HepG2 (cell line): ENCODE measurements around the gene RSPH9. TPM values are rescaled to one million over a fixed set of nuclear protein-coding genes. Genes with fewer than 3 reads are reported as not detected.
A peak's percentile ranks its signal among the peaks of the same experiment; 100 is the strongest.

Experiments
- ARHGAP35 ChIP-seq: sonication (generic); formaldehyde crosslinking; IDR thresholded peaks from 2 replicates; pipeline ENCODE4 v1.9.0; 2022; ENCODE audit warnings: mild to moderate bottlenecking, inconsistent platforms, moderate library complexity, missing genetic modification reagents, borderline replicate concordance
- FOXK1 ChIP-seq: sonication (generic); formaldehyde crosslinking; IDR thresholded peaks from 2 replicates; pipeline ENCODE4 v1.4.0; 2020; ENCODE audit warnings: low read depth, missing genetic modification reagents, borderline replicate concordance
- HMGXB3 ChIP-seq: sonication (generic); formaldehyde crosslinking; IDR thresholded peaks from 2 replicates; pipeline ENCODE4 v1.4.0; 2020; ENCODE audit warnings: missing genetic modification reagents, borderline replicate concordance
- NFYC ChIP-seq: IDR thresholded peaks from 2 replicates; pipeline ENCODE4 v1.6.1; 2016; ENCODE audit warnings: missing genetic modification reagents, missing compliant biosample characterization
- POGK ChIP-seq: sonication (generic); formaldehyde crosslinking; conservative IDR thresholded peaks from 2 replicates; pipeline ENCODE4 v1.8.0; 2022; ENCODE audit warnings: mild to moderate bottlenecking, moderate library complexity, missing genetic modification reagents
- PTBP1 ChIP-seq: fragments of 200-400 bp; formaldehyde crosslinking; IDR thresholded peaks from 2 replicates; pipeline ENCODE4 v1.6.1; 2018; ENCODE audit warnings: low read length, low read depth; ENCODE audit not compliant: poor library complexity, severe bottlenecking
- RBFOX2 ChIP-seq: fragments of 200-400 bp; formaldehyde crosslinking; IDR thresholded peaks from 2 replicates; pipeline ENCODE4 v1.6.1; 2017; ENCODE audit warnings: low read depth, mild to moderate bottlenecking, low read length
- SKIL ChIP-seq: sonication (generic); formaldehyde crosslinking; IDR thresholded peaks from 2 replicates; pipeline ENCODE4 v1.8.0; 2022; ENCODE audit warnings: missing genetic modification reagents, mild to moderate bottlenecking, moderate library complexity, borderline replicate concordance
- TCF7 ChIP-seq: sonication (generic); IDR thresholded peaks from 2 replicates; pipeline ENCODE4 v1.6.1; 2016; ENCODE audit warnings: antibody characterized with exemption, low read depth
- TCF7L2 ChIP-seq: IDR thresholded peaks from 2 replicates; pipeline ENCODE4 v1.6.1; 2011; ENCODE audit warnings: mild to moderate bottlenecking, low read depth, low read length, moderate library complexity
- ZBTB20 ChIP-seq: sonication (generic); formaldehyde crosslinking; IDR thresholded peaks from 2 replicates; pipeline ENCODE4 v1.8.1; 2023; ENCODE audit warnings: missing genetic modification reagents, low read depth, mild to moderate bottlenecking, borderline replicate concordance
- ZBTB43 ChIP-seq: sonication (generic); formaldehyde crosslinking; conservative IDR thresholded peaks from 2 replicates; pipeline ENCODE4 v1.4.0; 2020; ENCODE audit warnings: missing genetic modification reagents
- ZFP90 ChIP-seq: sonication (generic); formaldehyde crosslinking; IDR thresholded peaks from 2 replicates; pipeline ENCODE4 v1.8.0; 2022; ENCODE audit warnings: missing genetic modification reagents, mild to moderate bottlenecking, inconsistent platforms, borderline replicate concordance
- ZNF276 ChIP-seq: sonication (generic); formaldehyde crosslinking; IDR thresholded peaks from 2 replicates; pipeline ENCODE4 v1.4.0; 2020; ENCODE audit warnings: mild to moderate bottlenecking, low read depth, missing genetic modification reagents
- ZNF790 ChIP-seq: sonication (generic); formaldehyde crosslinking; IDR thresholded peaks from 2 replicates; pipeline ENCODE4 v1.8.0; 2022; ENCODE audit warnings: missing genetic modification reagents, mild to moderate bottlenecking, borderline replicate concordance
- polyA plus RNA-seq, 8 experiments: library from polyadenylated mRNA; depleted of rRNA in 3 of 8; stranded (reverse) in 7 of 8; unstranded in 1 of 8; fragments of >200 nt; fragmentation: Illumina TruSeq in 4 of 8; extraction: Trizol in 4 of 8; gene quantifications; 2 replicates each; pipeline versions ENCODE4 v1.2.1 to v1.2.3, GENCODE V29; 2011 to 2016; ENCODE audit warnings: low read depth in 4 of 8, missing spikeins in 1 of 8, mixed read lengths in 1 of 8; ENCODE audit not compliant: insufficient read depth in 1 of 8
- total RNA-seq, 5 experiments: library from RNA; depleted of rRNA; stranded (reverse); fragments of >200 nt; fragmentation: Illumina TruSeq; extraction: Trizol; gene quantifications; 2 replicates each; pipeline ENCODE4 v1.2.3, GENCODE V29; 2016; ENCODE audit warnings: low read depth in 1 of 5

The RSPH9 gene
- total and polyA plus RNA-seq, 2 of the 13 experiments (the other 11 are each of a cell fraction or from before 2014, with no cell fraction given), result 0.04 TPM; not detected in 1

- no peak; the same call in 1 of the 2 replicates for TF ChIP-seq HMGXB3 (CRISPR knock-in tag)
- TF ChIP-seq ZBTB20 (CRISPR knock-in tag), result peak; percentile 71; the same call in 1 of the 2 replicates
- peak; percentile 32; the same call in 1 of the 2 replicates for TF ChIP-seq ARHGAP35 (CRISPR knock-in tag)
- no peak for TF ChIP-seq TCF7L2
- peak; percentile 63 for TF ChIP-seq NFYC
- peak; percentile 75 for TF ChIP-seq ZNF790 (CRISPR knock-in tag)
- TF ChIP-seq SKIL (CRISPR knock-in tag), result peak; percentile 35; the same call in 1 of the 2 replicates
- peak; percentile 91 for TF ChIP-seq FOXK1 (CRISPR knock-in tag)
- peak; percentile 84 for TF ChIP-seq TCF7
- TF ChIP-seq ZFP90, result peak; percentile 90
- peak; percentile 38 for TF ChIP-seq PTBP1
- TF ChIP-seq RBFOX2, result peak; percentile 90
- TF ChIP-seq ZNF276 (CRISPR knock-in tag), result peak; percentile 47; the same call in 1 of the 2 replicates
- TF ChIP-seq POGK (CRISPR knock-in tag), result peak; percentile 49; the same call in 1 of the 2 replicates
- TF ChIP-seq ZBTB43, result peak; percentile 75; the same call in 1 of the 2 replicates
Observed at GRCh38 chr6:43635387-43636307, 9.2 kb upstream of the RSPH9 start, which contains the start of gene MAD2L1BP (continued).
